ENCODE results near the gene PIM3. TPM values are rescaled to one million over a fixed set of nuclear protein-coding genes. Genes with fewer than 3 reads are reported as not detected.

PIM3 gene
- total RNA-seq, 4 donors from 2014 or later: 98.3 to 138 (median 119) TPM

- no peak overlapping the region for H3K4me3 ChIP-seq
- 85 to 91% methylated on average over 4 to 8 of the region's 16 CpGs for WGBS, 2 donors
- peaks cover 0 to 16% (median under 1%) of the 10 kb centered on the region in 3 donors for H3K36me3 ChIP-seq
- no peaks in the 10 kb centered on the region for H3K27me3 ChIP-seq
- no peak for DNase-seq (ENCODE audit: low spot score in 2 of 2)
- no peaks in the 10 kb centered on the region for H3K9me3 ChIP-seq
- H3K4me1 ChIP-seq: peaks cover 0 to 86% (median 60%) of the 10 kb centered on the region in 4 donors
- H3K27ac ChIP-seq: peak overlapping the region; percentile 70 to 95 (median 92)
- TF ChIP-seq EP300 (IDR thresholded peaks at IDR 0.05): no peak
- TF ChIP-seq, protein P1, sequence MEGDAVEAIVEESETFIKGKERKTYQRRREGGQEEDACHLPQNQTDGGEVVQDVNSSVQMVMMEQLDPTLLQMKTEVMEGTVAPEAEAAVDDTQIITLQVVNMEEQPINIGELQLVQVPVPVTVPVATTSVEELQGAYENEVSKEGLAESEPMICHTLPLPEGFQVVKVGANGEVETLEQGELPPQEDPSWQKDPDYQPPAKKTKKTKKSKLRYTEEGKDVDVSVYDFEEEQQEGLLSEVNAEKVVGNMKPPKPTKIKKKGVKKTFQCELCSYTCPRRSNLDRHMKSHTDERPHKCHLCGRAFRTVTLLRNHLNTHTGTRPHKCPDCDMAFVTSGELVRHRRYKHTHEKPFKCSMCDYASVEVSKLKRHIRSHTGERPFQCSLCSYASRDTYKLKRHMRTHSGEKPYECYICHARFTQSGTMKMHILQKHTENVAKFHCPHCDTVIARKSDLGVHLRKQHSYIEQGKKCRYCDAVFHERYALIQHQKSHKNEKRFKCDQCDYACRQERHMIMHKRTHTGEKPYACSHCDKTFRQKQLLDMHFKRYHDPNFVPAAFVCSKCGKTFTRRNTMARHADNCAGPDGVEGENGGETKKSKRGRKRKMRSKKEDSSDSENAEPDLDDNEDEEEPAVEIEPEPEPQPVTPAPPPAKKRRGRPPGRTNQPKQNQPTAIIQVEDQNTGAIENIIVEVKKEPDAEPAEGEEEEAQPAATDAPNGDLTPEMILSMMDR (IDR thresholded peaks at IDR 0.05): no peak
- no peak for TF ChIP-seq POLR2A (IDR thresholded peaks at IDR 0.05)
These were observed 8.5 kb downstream of the PIM3 start for GRCh38 chr22:49968831-49969661.

- no peaks in the 10 kb centered on the region for H3K9me3 ChIP-seq
- 77 to 88% methylated on average over 8 of the region's 8 CpGs for WGBS, 2 donors
- peaks cover 0 to 8% (median 0%) of the 10 kb centered on the region in 3 donors for H3K36me3 ChIP-seq
- TF ChIP-seq POLR2A (IDR thresholded peaks at IDR 0.05): no peak
- no peaks in the 10 kb centered on the region for H3K27me3 ChIP-seq
- H3K4me3 ChIP-seq: no peak overlapping the region
- H3K4me1 ChIP-seq: peaks cover 0 to 77% (median 51%) of the 10 kb centered on the region in 4 donors
- peak overlapping the region; percentile 70 to 95 (median 92) for H3K27ac ChIP-seq
- DNase-seq (ENCODE audit: low spot score in 2 of 2): no peak
These were observed 9.4 kb downstream of the PIM3 start for GRCh38 chr22:49969751-49970527.

DNA sequence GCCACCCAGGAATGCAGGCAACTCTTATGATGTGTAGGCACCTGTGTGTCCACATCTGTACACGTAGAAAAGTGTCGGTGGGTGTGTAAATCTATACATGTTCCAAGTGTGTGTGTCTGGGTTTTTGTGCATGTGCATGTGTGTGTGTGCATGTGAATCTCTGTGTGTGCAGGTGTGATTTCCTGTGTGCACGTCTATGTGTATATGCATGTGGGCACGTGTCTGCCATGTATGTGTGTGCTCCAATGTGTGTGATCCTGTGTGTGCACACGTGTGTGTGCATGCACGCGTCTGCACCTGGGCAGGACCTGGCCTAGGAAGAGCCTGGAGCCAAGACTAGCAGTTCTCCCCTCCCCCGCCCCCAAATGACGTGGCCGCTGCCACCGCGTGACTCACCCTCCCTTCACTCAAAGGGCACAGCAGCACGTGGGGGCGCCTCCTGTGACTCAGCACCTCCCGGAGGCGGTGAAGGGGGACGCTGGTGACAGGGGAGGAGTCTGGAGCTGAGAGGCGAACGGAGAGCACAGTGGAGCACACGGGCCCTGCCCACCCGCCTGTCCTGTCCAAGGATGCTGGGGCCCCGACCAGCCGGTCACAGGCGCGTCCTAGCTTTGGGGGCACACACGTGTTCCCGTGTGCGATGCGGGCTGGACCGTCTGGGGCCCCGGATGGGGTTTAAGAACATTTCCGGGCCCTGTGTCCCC, 10.1 kb downstream of the PIM3 start:
- 18 to 44% methylated on average over 8 to 21 of the region's 32 CpGs for WGBS, 2 donors
- H3K27ac ChIP-seq: peak overlapping the region; percentile 80 to 95 (median 92)
- H3K4me3 ChIP-seq: peak overlapping the region; percentile 45 to 76 (median 57)
- peaks cover 0 to 71% (median 45%) of the 10 kb centered on the region in 4 donors for H3K4me1 ChIP-seq
- no peaks in the 10 kb centered on the region for H3K27me3 ChIP-seq
- DNase-seq (ENCODE audit: low spot score in 2 of 2): peak; percentile 88
- peaks cover 0 to 1% (median 0%) of the 10 kb centered on the region in 3 donors for H3K36me3 ChIP-seq
- TF ChIP-seq, protein P1 (IDR thresholded peaks at IDR 0.05): no peak
- TF ChIP-seq EP300 (IDR thresholded peaks at IDR 0.05) (peak; percentile 86 to 99), POLR2A (IDR thresholded peaks at IDR 0.05) (peak; percentile 78 to 87)
- no peaks in the 10 kb centered on the region for H3K9me3 ChIP-seq

GRCh38 chr22:49971232-49972162, 10.9 kb downstream of the PIM3 start:
- peak; percentile 61 to 69 for DNase-seq (ENCODE audit: low spot score in 2 of 2)
- no peaks in the 10 kb centered on the region for H3K9me3 ChIP-seq
- peaks cover 0 to 70% (median 40%) of the 10 kb centered on the region in 4 donors for H3K4me1 ChIP-seq
- H3K36me3 ChIP-seq: no peaks in the 10 kb centered on the region
- TF ChIP-seq, protein P1 (IDR thresholded peaks at IDR 0.05): peak in 1 of 5 experiments; percentile 9
- TF ChIP-seq POLR2A (IDR thresholded peaks at IDR 0.05) (peak; percentile 6 to 14), EP300 (IDR thresholded peaks at IDR 0.05) (peak; percentile 57 to 75)
- peak overlapping the region; percentile 80 to 95 (median 92) for H3K27ac ChIP-seq
- no peaks in the 10 kb centered on the region for H3K27me3 ChIP-seq
- 4 to 5% methylated on average over 20 to 80 of the region's 81 CpGs for WGBS, 2 donors
- H3K4me3 ChIP-seq: peak overlapping the region; percentile 45 to 76 (median 57)
